ENCODE measurements around the gene KRTAP10-12. TPM values are rescaled to one million over a fixed set of nuclear protein-coding genes. Genes with fewer than 3 reads are reported as not detected.

KRTAP10-12 gene
- total RNA-seq, 2 donors from 2014 or later: not detected

- Histone ChIP-seq H3K4me3 (no peak overlapping the region), H3K36me3 (no peaks in the 10 kb centered on the region), H3K9me3 (no peaks in the 10 kb centered on the region), H3K27me3 (replicated peaks; ENCODE audit: insufficient read depth) (no peaks in the 10 kb centered on the region), H3K4me1 (replicated peaks) (no peaks in the 10 kb centered on the region), H3K27ac (no peak overlapping the region)
- no peak for DNase-seq (ENCODE audit: low spot score)
- TF ChIP-seq POLR2A (IDR thresholded peaks at IDR 0.05) (no peak), POLR2AphosphoS5 (IDR thresholded peaks at IDR 0.05) (no peak), CTCF (IDR thresholded peaks at IDR 0.05) (no peak)
- intact Hi-C loops (cut with DNase I): no loop called here
- 82% methylated on average over 5 of the region's 5 CpGs for WGBS
Observed at GRCh38 chr21:44664691-44665090, 32.3 kb upstream of the KRTAP10-12 start.

GRCh38 chr21:44666401-44667320, 30.3 kb upstream of the KRTAP10-12 start, which contains the start of gene KRTAP12-2:
TSS of gene KRTAP12-2 (minus strand) at chr21:44666927. CDS start at chr21:44666886, 41 bp downstream.
- 60% methylated on average over 17 of the region's 19 CpGs for WGBS
- no peak within 1 kb of the TSS for H3K27ac ChIP-seq
- TF ChIP-seq POLR2AphosphoS5 (IDR thresholded peaks at IDR 0.05): no peak
- TF ChIP-seq CTCF (IDR thresholded peaks at IDR 0.05): no peak
- no peak for TF ChIP-seq POLR2A (IDR thresholded peaks at IDR 0.05)
- H3K4me1 ChIP-seq (replicated peaks): no peaks in the 10 kb centered on the region
- no peaks in the 10 kb centered on the region for H3K36me3 ChIP-seq
- intact Hi-C loops (cut with DNase I): no loop called here
- no peaks in the 10 kb centered on the region for H3K27me3 ChIP-seq (replicated peaks; ENCODE audit: insufficient read depth)
- H3K4me3 ChIP-seq: no peak within 1 kb of the TSS
- H3K9me3 ChIP-seq: no peaks in the 10 kb centered on the region
- DNase-seq (ENCODE audit: low spot score): no peak

GRCh38 chr21:44667612-44668011, 29.4 kb upstream of the KRTAP10-12 start:
- H3K4me3 ChIP-seq: no peak overlapping the region
- no peak overlapping the region for H3K27ac ChIP-seq
- H3K4me1 ChIP-seq (replicated peaks): no peaks in the 10 kb centered on the region
- intact Hi-C loops (cut with DNase I): no loop called here
- WGBS: 74% methylated on average over 1 of the region's 1 CpG
- H3K36me3 ChIP-seq: no peaks in the 10 kb centered on the region
- no peak for TF ChIP-seq CTCF (IDR thresholded peaks at IDR 0.05)
- TF ChIP-seq POLR2A (IDR thresholded peaks at IDR 0.05): no peak
- DNase-seq (ENCODE audit: low spot score): no peak
- H3K9me3 ChIP-seq: no peaks in the 10 kb centered on the region
- H3K27me3 ChIP-seq (replicated peaks; ENCODE audit: insufficient read depth): no peaks in the 10 kb centered on the region

- TF ChIP-seq POLR2AphosphoS5 (IDR thresholded peaks at IDR 0.05): no peak
- no peak for TF ChIP-seq CTCF (IDR thresholded peaks at IDR 0.05)
- no peak for TF ChIP-seq POLR2A (IDR thresholded peaks at IDR 0.05)
- Histone ChIP-seq H3K27ac (no peak overlapping the region), H3K9me3 (no peaks in the 10 kb centered on the region), H3K4me1 (replicated peaks) (no peaks in the 10 kb centered on the region), H3K4me3 (no peak overlapping the region), H3K27me3 (replicated peaks; ENCODE audit: insufficient read depth) (no peaks in the 10 kb centered on the region), H3K36me3 (no peaks in the 10 kb centered on the region)
- 83% methylated on average over 3 of the region's 3 CpGs for WGBS
- intact Hi-C loops (cut with DNase I): no loop called here
- no peak for DNase-seq (ENCODE audit: low spot score)
Observed at GRCh38 chr21:44670642-44671432, 26.1 kb upstream of the KRTAP10-12 start.

Measured in prostate gland (tissue), 2 donors.